IPS DF 6.9 (cell line): Measurements from ENCODE around the gene SH3BP5.

Experiments used
- DNase-seq: peaks from one replicate; pipeline ENCODE4 v3.0.0-alpha.2; 2013; ENCODE audit warnings: low read depth, low spot score
- H3K27ac ChIP-seq: one replicate; pipeline ENCODE4 v1.5.1; 2013; ENCODE audit warnings: low read length, control low read depth
- H3K27me3 ChIP-seq: 2 replicates; pipeline ENCODE4 v1.6.1; 2013; ENCODE audit warnings: mild to moderate bottlenecking, low read length; ENCODE audit not compliant: control insufficient read depth, insufficient read depth
- H3K36me3 ChIP-seq: 2 replicates; pipeline ENCODE4 v1.6.1; 2013; ENCODE audit warnings: low read length; ENCODE audit not compliant: control insufficient read depth, insufficient read depth
- H3K4me1 ChIP-seq: 2 replicates; pipeline ENCODE4 v1.6.1; 2013; ENCODE audit warnings: low read length; ENCODE audit not compliant: control insufficient read depth, insufficient read depth
- H3K4me3 ChIP-seq: 2 replicates; pipeline ENCODE4 v1.5.1; 2013; ENCODE audit warnings: mild to moderate bottlenecking, low read length
- H3K9me3 ChIP-seq: 2 replicates; pipeline ENCODE4 v1.6.1; 2013; ENCODE audit warnings: low read length, inconsistent platforms; ENCODE audit not compliant: control insufficient read depth, insufficient read depth
- WGBS: extraction: QIAGEN DNeasy Blood & Tissue Kit; methylation state at CpG from one replicate; pipeline ENCODE4 v1.1.7; 2013; ENCODE audit warnings: mixed read lengths, missing lambda C conversion rate; ENCODE audit not compliant: insufficient read length, insufficient coverage; 5-methylcytosine and 5-hydroxymethylcytosine counted together

The SH3BP5 gene

GRCh38 chr3:15326037-15326436, 6.3 kb downstream of the SH3BP5 start:
- no peaks in the 10 kb centered on the region for H3K36me3 ChIP-seq
- no peaks in the 10 kb centered on the region for H3K4me1 ChIP-seq
- WGBS = no CpG with 5 or more reads among the region's 3 CpGs
- H3K9me3 ChIP-seq = no peaks in the 10 kb centered on the region
- no peak for DNase-seq
- no peaks in the 10 kb centered on the region for H3K27me3 ChIP-seq
- H3K4me3 ChIP-seq = no peak overlapping the region
- H3K27ac ChIP-seq = no peak overlapping the region

GRCh38 chr3:15325228-15325627, 7.2 kb downstream of the SH3BP5 start:
- DNase-seq = no peak

DNA sequence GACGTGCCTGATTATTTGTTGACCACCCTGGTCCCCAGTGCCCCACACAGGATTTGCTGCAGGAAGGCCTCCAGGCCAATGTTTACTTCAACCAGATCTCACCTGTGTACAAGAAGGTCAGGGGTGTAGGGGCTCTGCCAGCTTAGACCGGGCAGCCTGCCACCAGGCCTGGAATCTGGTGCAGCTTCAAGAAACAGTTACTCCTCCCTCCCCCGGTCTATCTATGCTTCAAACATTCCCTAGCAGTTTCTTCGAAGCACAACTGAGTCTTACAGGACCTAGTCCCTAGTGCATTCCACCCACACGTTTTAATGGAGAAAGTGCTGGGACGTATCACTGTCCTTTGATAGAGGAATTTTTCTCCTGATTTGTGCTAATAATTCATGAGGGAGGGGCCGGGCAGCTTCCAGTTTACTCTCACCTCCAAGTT, 8.0 kb downstream of the SH3BP5 start:
- H3K27ac ChIP-seq = no peak overlapping the region
- no peak for DNase-seq
- H3K4me1 ChIP-seq = no peaks in the 10 kb centered on the region
- H3K27me3 ChIP-seq = no peaks in the 10 kb centered on the region
- WGBS = no CpG with 5 or more reads among the region's 7 CpGs
- H3K9me3 ChIP-seq = no peaks in the 10 kb centered on the region
- no peaks in the 10 kb centered on the region for H3K36me3 ChIP-seq
- no peak overlapping the region for H3K4me3 ChIP-seq

More at GRCh38 chr3:15325228-15325627, 7.2 kb downstream of the SH3BP5 start:
- Histone ChIP-seq H3K9me3 (no peaks in the 10 kb centered on the region), H3K4me3 (no peak overlapping the region), H3K36me3 (no peaks in the 10 kb centered on the region), H3K27ac (no peak overlapping the region), H3K27me3 (no peaks in the 10 kb centered on the region), H3K4me1 (no peaks in the 10 kb centered on the region)
- WGBS = no CpG with 5 or more reads among the region's 4 CpGs

- H3K27me3 ChIP-seq = no peaks in the 10 kb centered on the region
- no peaks in the 10 kb centered on the region for H3K36me3 ChIP-seq
- DNase-seq = no peak
- no peak overlapping the region for H3K4me3 ChIP-seq
- WGBS = no CpG with 5 or more reads among the region's 6 CpGs
- no peaks in the 10 kb centered on the region for H3K9me3 ChIP-seq
- H3K4me1 ChIP-seq = no peaks in the 10 kb centered on the region
- H3K27ac ChIP-seq = no peak overlapping the region
These were observed 9.3 kb downstream of the SH3BP5 start for GRCh38 chr3:15323063-15323462.

DNA sequence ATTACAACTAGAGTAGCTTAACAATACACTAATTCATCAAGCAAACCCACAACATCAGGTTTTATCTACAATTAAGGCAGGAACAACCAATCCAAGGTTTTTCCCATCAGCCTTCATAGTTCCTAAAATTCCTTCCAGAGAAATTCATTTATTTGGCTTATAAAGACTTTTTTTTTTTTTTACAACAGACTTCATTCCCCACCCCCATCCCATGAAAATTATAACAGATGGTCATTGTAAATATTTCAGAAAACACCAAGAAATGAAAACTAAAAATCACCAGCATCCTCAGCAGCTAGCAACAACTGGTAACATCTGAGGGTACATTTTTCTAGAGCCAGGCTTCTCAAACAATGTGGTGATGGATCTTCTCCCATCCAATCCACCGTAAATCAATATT, 11.0 kb downstream of the SH3BP5 start:
- DNase-seq = no peak
- no peaks in the 10 kb centered on the region for H3K36me3 ChIP-seq
- no peaks in the 10 kb centered on the region for H3K9me3 ChIP-seq
- no peak overlapping the region for H3K4me3 ChIP-seq
- no CpG with 5 or more reads among the region's 1 CpG for WGBS
- no peak overlapping the region for H3K27ac ChIP-seq
- H3K4me1 ChIP-seq = no peaks in the 10 kb centered on the region
- H3K27me3 ChIP-seq = no peaks in the 10 kb centered on the region

DNA sequence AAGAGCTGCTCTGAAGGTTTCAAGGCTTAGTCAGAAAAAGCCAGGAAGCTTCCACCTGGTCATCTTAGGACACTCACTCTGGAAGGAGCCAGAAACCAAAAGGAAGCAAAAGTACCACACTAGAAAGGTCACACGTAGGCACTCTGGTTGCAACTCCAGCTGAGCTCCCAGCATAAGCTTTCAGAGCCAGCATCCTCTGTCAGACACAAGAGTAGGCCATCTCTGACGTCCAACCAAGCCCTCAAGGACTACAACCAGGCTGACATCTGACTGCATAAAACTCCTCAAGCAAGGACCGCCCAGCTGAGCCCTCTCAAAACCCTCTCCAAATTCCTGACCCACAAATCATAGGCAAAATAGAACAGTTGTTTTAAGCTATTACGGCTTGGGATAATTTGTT, 12.8 kb downstream of the SH3BP5 start:
- WGBS = no CpG with 5 or more reads among the region's 4 CpGs

GRCh38 chr3:15319136-15319535, 13.2 kb downstream of the SH3BP5 start:
- WGBS = no CpG with 5 or more reads among the region's 2 CpGs
- Histone ChIP-seq H3K9me3 (no peaks in the 10 kb centered on the region), H3K36me3 (no peaks in the 10 kb centered on the region), H3K27ac (no peak overlapping the region), H3K4me3 (no peak overlapping the region), H3K27me3 (no peaks in the 10 kb centered on the region), H3K4me1 (no peaks in the 10 kb centered on the region)
- DNase-seq = no peak

More for the DNA sequence above, 12.8 kb downstream of the SH3BP5 start:
- Histone ChIP-seq H3K4me1 (no peaks in the 10 kb centered on the region), H3K9me3 (no peaks in the 10 kb centered on the region), H3K36me3 (no peaks in the 10 kb centered on the region), H3K27ac (no peak overlapping the region), H3K4me3 (no peak overlapping the region), H3K27me3 (no peaks in the 10 kb centered on the region)
- no peak for DNase-seq

DNA sequence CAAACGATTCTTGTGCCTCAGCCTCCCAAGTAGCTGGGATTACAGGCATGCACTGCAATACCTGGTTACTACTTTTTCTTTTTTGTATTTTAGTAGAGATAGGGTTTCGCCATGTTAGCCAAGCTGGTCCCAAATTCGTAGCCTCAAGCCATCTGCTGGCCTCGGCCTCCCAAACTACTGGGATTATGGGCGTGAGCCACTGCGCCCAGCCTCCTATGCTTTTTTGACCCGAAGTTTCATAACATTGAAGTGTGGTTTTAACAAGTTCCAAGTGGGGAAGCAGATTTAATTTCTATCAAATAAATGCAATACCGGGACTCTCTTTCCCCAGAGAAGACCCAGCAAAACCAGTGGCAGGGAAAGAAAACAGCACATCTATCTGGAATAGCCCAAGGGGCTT, 13.7 kb downstream of the SH3BP5 start:
- DNase-seq = no peak
- Histone ChIP-seq H3K9me3 (no peaks in the 10 kb centered on the region), H3K27me3 (no peaks in the 10 kb centered on the region), H3K27ac (no peak overlapping the region), H3K4me3 (no peak overlapping the region), H3K4me1 (no peaks in the 10 kb centered on the region), H3K36me3 (no peaks in the 10 kb centered on the region)
- WGBS = no CpG with 5 or more reads among the region's 8 CpGs

DNA sequence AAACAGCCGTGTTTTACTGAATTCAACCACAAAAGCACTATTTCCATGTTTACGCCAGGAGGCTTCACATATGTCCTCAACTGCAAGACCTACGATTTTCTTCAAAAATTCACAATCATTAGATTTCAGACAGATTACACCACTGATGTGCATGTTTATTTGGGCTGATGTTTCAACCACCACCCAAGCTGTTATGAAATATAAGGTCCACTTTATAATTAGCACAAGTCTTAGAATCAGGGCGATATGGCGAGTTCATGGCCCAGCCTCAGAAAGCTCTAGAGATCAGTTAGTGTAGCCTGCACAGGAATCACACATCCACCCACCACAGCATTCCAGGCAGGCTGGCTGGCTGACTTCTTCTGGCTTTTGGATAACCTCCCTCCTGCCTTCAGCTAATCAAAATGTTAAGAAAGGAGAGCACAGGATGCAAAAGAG, 15.4 kb downstream of the SH3BP5 start:
- Histone ChIP-seq H3K27me3 (no peaks in the 10 kb centered on the region), H3K4me3 (no peak overlapping the region), H3K36me3 (no peaks in the 10 kb centered on the region), H3K4me1 (no peaks in the 10 kb centered on the region), H3K27ac (no peak overlapping the region), H3K9me3 (no peaks in the 10 kb centered on the region)
- WGBS = no CpG with 5 or more reads among the region's 5 CpGs
- no peak for DNase-seq

DNA sequence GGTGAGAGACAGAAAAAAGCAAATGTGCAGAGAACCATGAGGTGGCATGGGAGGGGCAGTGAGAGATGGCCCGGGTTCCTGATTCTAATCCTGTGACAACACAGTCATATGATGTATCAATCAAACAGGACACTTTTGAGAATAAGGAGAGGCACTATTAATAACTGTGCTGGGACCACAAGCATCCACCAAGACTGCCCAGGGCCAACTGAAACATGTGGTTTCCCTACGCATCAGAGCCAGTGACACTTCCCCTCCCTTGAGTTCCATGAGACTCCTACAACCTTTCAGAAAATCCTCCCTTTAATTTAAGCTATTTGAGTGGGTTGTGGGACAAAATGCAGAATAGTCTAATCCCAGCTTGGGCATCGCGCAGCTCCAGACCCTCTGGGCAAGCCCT, 17.4 kb downstream of the SH3BP5 start:
- no peak for DNase-seq
- Histone ChIP-seq H3K27ac (no peak overlapping the region), H3K9me3 (no peaks in the 10 kb centered on the region), H3K4me1 (no peaks in the 10 kb centered on the region), H3K4me3 (no peak overlapping the region), H3K27me3 (no peaks in the 10 kb centered on the region), H3K36me3 (no peaks in the 10 kb centered on the region)
- no CpG with 5 or more reads among the region's 4 CpGs for WGBS

DNA sequence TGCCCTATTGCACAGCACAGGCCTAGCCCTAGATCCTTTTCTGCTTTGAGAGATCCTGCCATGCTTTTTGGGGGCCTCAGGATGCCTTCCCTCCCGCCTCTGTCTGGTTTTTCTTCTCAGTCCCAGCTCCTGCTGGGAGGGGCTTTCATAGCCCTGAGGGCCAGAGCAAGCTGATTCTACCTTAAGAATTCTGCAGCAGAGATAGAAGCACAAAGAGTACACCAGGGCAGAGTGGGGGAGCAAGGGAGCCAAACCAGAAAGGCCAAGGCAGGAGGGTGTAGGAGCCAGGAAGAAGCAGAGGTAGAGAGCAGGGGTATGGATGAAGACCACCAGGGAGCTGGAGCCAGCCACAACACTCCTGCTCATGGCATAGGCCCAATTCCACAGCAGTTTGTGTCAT, 18.1 kb downstream of the SH3BP5 start:
- H3K27ac ChIP-seq = no peak overlapping the region
- DNase-seq = no peak
- no CpG with 5 or more reads among the region's 1 CpG for WGBS
- no peak overlapping the region for H3K4me3 ChIP-seq
- H3K9me3 ChIP-seq = no peaks in the 10 kb centered on the region
- H3K36me3 ChIP-seq = no peaks in the 10 kb centered on the region
- H3K4me1 ChIP-seq = peaks cover 2% of the 10 kb centered on the region; the same call in 1 of the 2 replicates
- no peaks in the 10 kb centered on the region for H3K27me3 ChIP-seq
